Right renal pelvis (tissue), 4 donors: ENCODE results near the gene PNISR. TPM values are rescaled to one million over a fixed set of nuclear protein-coding genes. Genes with fewer than 3 reads are reported as not detected.

Source experiments
- DNase-seq, 4 donors: peaks; one replicate each; pipeline ENCODE4 v3.0.0-alpha.2; 2013; ENCODE audit warnings: low read depth in 4 of 4, low spot score in 3 of 4, missing footprints in 1 of 4
- polyA plus RNA-seq, 4 donors: library from polyadenylated mRNA; unstranded; fragments of 120-200 nt; gene quantifications; one replicate each; pipeline ENCODE4 v1.2.1, GENCODE V29; 2013; ENCODE audit not compliant: insufficient read length in 4 of 4

Gene PNISR
- polyA plus RNA-seq, 4 donors = 239 to 351 (median 316) TPM

DNA sequence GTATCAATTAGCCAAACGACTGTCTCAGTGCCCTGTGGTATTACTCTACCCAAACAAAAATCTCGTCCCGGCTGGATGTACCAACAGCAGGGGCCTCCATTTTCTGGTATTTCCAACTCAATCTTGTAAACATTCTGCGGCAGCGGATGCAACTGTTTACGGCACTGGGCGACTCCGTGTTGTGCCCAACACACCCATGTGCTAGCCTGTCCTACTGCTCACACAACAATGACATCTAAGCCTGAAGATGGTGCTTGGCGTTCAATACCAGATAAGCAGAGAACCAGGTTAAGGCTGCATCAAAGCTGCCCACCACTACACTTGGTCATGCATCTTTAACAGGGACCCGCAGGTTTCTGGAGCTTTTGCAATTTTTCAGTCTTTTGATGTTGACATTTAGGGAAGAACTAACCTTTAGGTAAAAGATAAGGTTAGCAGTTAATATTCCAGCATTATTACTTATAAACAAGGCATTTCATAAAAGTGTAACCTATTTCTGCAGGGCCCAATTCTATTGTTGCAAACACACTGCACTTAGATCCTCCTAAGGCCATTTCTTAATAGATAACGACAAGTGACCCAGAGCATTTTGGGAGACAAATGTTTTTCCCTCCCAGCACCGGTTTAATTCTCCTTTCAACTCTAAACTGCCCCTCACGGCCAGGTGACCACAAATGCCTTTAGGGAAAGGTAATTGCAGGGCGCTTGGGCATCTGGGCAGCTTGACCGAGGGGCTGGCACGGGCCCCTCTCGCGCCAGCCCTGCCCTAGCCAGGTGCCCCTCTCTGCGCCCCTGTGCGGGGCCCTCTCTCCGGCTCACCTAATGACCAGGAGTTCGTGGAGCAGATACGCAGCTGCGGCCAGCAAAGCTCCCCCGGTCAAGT, 76.6 kb downstream of the PNISR start:
- no peak for DNase-seq

Other genes with a start within 250 kb of the PNISR start
- 1 to 10 TPM; 4.9 to 6.2 (median 5.5) TPM for gene FAXC, start 75.6 kb downstream of the PNISR start, polyA plus RNA-seq
- gene COQ3, start 31.1 kb downstream of the PNISR start, polyA plus RNA-seq = 10 to 100 TPM; 11.6 to 13.4 (median 12.0) TPM
- gene USP45, start 90.1 kb upstream of the PNISR start, polyA plus RNA-seq = 10 to 100 TPM in 2 of 4 donors, 1 to 10 TPM in 2; 7.7 to 13.7 (median 10.2) TPM
- 10 to 100 TPM; 76.6 to 93.8 (median 92.0) TPM for gene CCNC, start 143.4 kb upstream of the PNISR start, polyA plus RNA-seq
- not detected for gene PRDM13, start 181.5 kb upstream of the PNISR start, polyA plus RNA-seq